ENCODE data around the gene ATP8A2.

- TF ChIP-seq CTCF (IDR thresholded peaks at IDR 0.05) (no peak), EP300 (IDR thresholded peaks at IDR 0.05) (no peak), POLR2A (IDR thresholded peaks at IDR 0.05) (no peak)
These were observed 385.1 kb downstream of the ATP8A2 start for GRCh38 chr13:25756912-25757311.
